Activated CD8-positive, alpha-beta T cell treated with anti-CD3 and anti-CD28 coated beads for 36 hours (primary cell): ENCODE data around the gene BRAT1. TPM values are rescaled to one million over a fixed set of nuclear protein-coding genes. Genes with fewer than 3 reads are reported as not detected.

Experiments used
- ATAC-seq: fragments of 200-7000 bp; cut with Tn5 transposase; one replicate; pipeline ENCODE4 v1.10.0; 2021; ENCODE audit warnings: mild to moderate bottlenecking, moderate library complexity
- CTCF ChIA-PET: fragments of 350-600 bp; sonication (Branson Sonifier 250); formaldehyde crosslinking; loops from one replicate; lab custom pipeline; 2021; ENCODE audit warnings: antibody characterized with exemption; lab: Charles Lee
- POLR2A ChIA-PET: fragments of 350-600 bp; sonication (Branson Sonifier 250); formaldehyde crosslinking; loops from one replicate; lab custom pipeline; 2021; ENCODE audit warnings: antibody characterized with exemption; lab: Charles Lee
- DNase-seq: peaks from one replicate; pipeline ENCODE4 v3.0.0-alpha.2; 2020
- H3K27ac Mint-ChIP-seq: one replicate; pipeline ENCODE4 v1.8.0; 2021; ENCODE audit warnings: mild to moderate bottlenecking, mixed read lengths
- H3K27me3 Mint-ChIP-seq: one replicate; pipeline ENCODE4 v1.8.0; 2021; ENCODE audit warnings: mixed read lengths
- H3K36me3 Mint-ChIP-seq: one replicate; pipeline ENCODE4 v1.8.0; 2021; ENCODE audit warnings: low read depth, mixed read lengths
- H3K4me1 Mint-ChIP-seq: one replicate; pipeline ENCODE4 v1.8.0; 2021; ENCODE audit warnings: low read depth, mixed read lengths
- H3K4me3 Mint-ChIP-seq: one replicate; pipeline ENCODE4 v1.8.0; 2021; ENCODE audit warnings: mild to moderate bottlenecking, moderate library complexity, mixed read lengths
- H3K9me3 Mint-ChIP-seq: one replicate; pipeline ENCODE4 v1.8.0; 2021; ENCODE audit warnings: mixed read lengths
- intact Hi-C: fragments of 100-400 bp; cut with micrococcal nuclease; formaldehyde crosslinking; loops from one replicate; pipeline ENCODE4 v1.10.0; 2022
- total RNA-seq, 2 experiments: library from RNA; stranded (reverse); gene quantifications; one replicate each; pipeline ENCODE4 v1.2.3, GENCODE V29; 2021
- TF ChIP-seq, protein P1 (sequence below): fragments of 200-600 bp; IDR thresholded peaks from one replicate; pipeline ENCODE4 v1.8.0; 2022; ENCODE audit warnings: antibody characterized with exemption, mild to moderate bottlenecking

The BRAT1 gene
- total RNA-seq, 2 experiments from 2014 or later: 30.9 to 32.6 TPM

DNA sequence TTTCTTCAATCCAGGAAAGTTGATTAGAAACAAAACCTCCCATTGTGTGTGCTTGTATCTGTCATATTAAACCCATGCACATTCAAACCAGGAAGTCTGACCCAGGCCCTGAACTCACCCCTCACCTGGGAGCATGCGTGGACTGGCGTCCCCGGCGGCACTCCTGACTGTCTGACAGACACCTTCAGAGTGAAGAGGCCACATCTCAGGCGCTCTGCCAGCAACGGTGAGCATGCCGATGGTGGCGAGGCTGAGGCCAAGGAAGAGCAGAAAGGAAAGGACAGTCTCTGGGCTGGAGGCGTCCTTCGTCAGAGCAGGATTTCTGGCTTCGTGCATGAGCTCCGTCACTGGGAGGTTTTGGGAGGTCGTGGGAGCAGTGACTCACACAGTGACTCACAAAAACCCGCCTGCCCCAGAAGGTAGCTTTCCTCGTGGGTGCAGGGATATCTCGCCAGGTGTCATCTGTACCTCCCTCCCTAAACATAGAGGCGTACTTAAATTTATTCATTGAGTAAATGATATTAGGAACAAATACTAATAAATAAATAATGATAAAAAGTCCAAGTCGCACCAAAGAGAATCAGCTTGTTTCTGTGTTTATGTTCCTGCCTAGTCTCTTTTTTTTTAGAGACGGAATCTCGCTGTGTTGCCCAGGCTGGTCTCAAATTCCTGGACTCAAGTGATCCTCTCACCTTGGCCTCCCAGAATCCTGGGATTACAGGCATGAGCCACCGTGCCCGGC lies 16.9 kb upstream of the BRAT1 start:
- no peaks in the 10 kb centered on the region for H3K9me3 Mint-ChIP-seq
- ATAC-seq: peak; percentile 39

DNA sequence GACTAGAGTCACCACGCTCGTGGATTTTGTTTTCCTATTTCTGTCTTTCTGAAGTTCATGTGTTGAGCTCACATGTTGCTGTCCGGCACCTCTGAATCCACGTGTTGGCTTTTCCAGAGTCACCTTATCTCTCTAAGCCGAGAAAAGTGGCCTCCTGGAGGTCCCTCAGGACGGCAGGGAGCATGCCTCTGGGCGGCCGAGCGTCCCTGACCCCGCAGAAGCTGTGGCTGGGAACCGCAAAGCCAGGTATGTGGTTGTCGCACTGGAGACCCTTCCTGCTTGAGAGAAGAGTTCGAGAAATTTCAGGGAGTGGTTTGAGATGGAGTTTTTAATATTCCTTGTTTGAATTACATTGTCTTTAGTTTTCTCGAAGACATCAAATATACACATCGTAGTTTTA lies 16.1 kb upstream of the BRAT1 start:
- CTCF ChIA-PET: no interaction called here
- H3K36me3 Mint-ChIP-seq: no peaks in the 10 kb centered on the region
- DNase-seq: no peak
- POLR2A ChIA-PET: interaction anchor here (0.6 kb wide), 1 partner anchor 83 kb away, joined by 4 read pairs; no protein-coding TSS in a partner anchor
- H3K27ac Mint-ChIP-seq: no peak overlapping the region
- peaks cover 6% of the 10 kb centered on the region for H3K4me1 Mint-ChIP-seq
- no peaks in the 10 kb centered on the region for H3K9me3 Mint-ChIP-seq
- no peak overlapping the region for H3K4me3 Mint-ChIP-seq
- intact Hi-C loops: no loop called here
- TF ChIP-seq, protein P1, sequence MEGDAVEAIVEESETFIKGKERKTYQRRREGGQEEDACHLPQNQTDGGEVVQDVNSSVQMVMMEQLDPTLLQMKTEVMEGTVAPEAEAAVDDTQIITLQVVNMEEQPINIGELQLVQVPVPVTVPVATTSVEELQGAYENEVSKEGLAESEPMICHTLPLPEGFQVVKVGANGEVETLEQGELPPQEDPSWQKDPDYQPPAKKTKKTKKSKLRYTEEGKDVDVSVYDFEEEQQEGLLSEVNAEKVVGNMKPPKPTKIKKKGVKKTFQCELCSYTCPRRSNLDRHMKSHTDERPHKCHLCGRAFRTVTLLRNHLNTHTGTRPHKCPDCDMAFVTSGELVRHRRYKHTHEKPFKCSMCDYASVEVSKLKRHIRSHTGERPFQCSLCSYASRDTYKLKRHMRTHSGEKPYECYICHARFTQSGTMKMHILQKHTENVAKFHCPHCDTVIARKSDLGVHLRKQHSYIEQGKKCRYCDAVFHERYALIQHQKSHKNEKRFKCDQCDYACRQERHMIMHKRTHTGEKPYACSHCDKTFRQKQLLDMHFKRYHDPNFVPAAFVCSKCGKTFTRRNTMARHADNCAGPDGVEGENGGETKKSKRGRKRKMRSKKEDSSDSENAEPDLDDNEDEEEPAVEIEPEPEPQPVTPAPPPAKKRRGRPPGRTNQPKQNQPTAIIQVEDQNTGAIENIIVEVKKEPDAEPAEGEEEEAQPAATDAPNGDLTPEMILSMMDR: no peak
- H3K27me3 Mint-ChIP-seq: no peaks in the 10 kb centered on the region
- ATAC-seq: no peak

More for the DNA sequence above, 16.9 kb upstream of the BRAT1 start:
- DNase-seq: peak; percentile 39
- Mint-ChIP-seq H3K4me3 (no peak overlapping the region), H3K36me3 (no peaks in the 10 kb centered on the region), H3K27me3 (no peaks in the 10 kb centered on the region), H3K4me1 (peaks cover 5% of the 10 kb centered on the region), H3K27ac (no peak overlapping the region)
- TF ChIP-seq, protein P1: no peak
- ChIA-PET CTCF (no interaction called here), POLR2A (no interaction called here)
- intact Hi-C loops: no loop called here

DNA sequence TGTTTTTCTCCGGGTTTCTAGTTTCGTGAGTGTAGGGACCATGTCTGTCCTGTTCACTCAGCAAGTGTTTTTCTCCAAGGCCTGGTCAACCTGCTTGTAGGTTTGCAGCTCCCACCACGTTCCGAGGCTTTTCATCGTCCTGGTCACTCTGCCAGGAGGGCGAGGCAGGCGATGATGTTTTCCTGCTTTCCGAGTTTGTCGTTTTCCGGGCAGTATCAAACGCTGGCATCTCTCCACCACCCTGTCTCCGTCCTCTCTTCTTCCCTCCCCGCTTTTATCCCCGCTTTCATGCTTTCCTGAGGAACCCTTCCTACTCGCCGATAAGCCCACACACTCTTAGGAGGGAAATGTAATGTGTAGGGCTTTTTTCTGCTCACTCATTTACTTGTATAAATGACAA lies 14.7 kb upstream of the BRAT1 start:
- no peak for DNase-seq
- H3K27ac Mint-ChIP-seq: no peak overlapping the region
- TF ChIP-seq, protein P1: no peak
- no peaks in the 10 kb centered on the region for H3K27me3 Mint-ChIP-seq
- H3K4me3 Mint-ChIP-seq: no peak overlapping the region
- ATAC-seq: no peak
- no peaks in the 10 kb centered on the region for H3K9me3 Mint-ChIP-seq
- POLR2A ChIA-PET: no interaction called here
- H3K4me1 Mint-ChIP-seq: peaks cover 6% of the 10 kb centered on the region
- intact Hi-C loops: no loop called here
- CTCF ChIA-PET: no interaction called here
- H3K36me3 Mint-ChIP-seq: no peaks in the 10 kb centered on the region

DNA sequence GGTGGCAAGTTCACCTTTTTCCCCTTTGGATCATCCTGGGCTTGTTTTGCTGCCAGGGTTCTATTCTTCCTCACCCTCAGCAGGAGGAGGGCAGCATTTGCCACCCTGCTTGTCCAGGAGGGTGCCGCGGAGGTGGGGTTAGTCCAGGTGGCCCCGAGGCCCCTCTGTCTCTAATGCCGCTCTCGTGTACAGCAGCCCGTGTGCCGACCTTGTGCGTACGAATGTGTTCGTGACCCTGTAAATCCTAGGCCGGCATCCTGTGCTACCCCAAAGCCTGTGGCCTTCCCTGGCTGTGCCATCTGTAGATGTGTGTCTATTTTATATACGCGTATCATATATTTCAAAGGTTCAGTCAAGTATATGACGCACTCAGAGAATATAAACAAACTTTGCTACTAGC lies 14.1 kb upstream of the BRAT1 start:
- DNase-seq (no peak), ATAC-seq (no peak)
- peaks cover 6% of the 10 kb centered on the region for H3K4me1 Mint-ChIP-seq
- intact Hi-C loops: no loop called here
- ChIA-PET POLR2A (no interaction called here), CTCF (interaction anchor here (1.1 kb wide), 1 partner anchor 117 kb away, joined by 3 read pairs; no protein-coding TSS in a partner anchor)
- H3K4me3 Mint-ChIP-seq: no peak overlapping the region
- H3K27me3 Mint-ChIP-seq: no peaks in the 10 kb centered on the region
- TF ChIP-seq, protein P1: no peak
- H3K36me3 Mint-ChIP-seq: no peaks in the 10 kb centered on the region
- no peak overlapping the region for H3K27ac Mint-ChIP-seq
- no peaks in the 10 kb centered on the region for H3K9me3 Mint-ChIP-seq

DNA sequence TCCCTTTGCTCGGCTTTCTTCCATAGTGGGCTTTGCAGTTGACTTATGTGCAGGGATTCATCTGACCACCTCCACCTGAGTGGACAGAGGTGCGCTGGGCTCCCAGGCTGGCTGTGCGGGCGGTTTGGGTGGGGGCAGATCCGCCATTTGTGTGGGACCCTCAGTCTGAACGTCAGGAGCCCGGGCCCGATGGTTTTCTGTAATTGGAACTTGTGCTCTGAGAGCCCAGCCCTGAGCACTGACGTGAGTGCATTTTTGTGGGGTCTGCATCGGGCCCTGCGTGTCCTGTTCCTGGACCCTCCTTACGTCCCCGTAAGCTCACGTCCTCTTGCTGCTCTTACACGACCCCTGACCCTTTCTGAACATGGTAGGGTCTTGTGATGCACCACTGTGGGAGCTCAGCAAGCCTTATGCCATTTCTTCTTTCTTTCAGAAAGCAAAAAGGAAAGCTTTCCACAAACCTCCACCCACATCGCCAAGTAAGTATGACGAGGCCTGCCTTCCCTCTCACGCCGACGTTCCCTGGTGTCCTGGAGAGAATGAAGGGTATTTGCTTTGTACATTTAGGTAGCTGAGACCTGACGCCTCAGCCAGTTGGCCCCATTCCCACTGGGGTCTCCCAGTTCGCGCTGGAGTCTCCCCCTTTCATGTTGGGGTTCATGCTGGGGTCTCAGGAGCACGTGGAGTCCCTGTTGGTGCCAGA lies 13.3 kb upstream of the BRAT1 start:
- H3K4me3 Mint-ChIP-seq: no peak overlapping the region
- no peak for ATAC-seq
- intact Hi-C loops: no loop called here
- H3K36me3 Mint-ChIP-seq: no peaks in the 10 kb centered on the region
- no peaks in the 10 kb centered on the region for H3K9me3 Mint-ChIP-seq
- no peak overlapping the region for H3K27ac Mint-ChIP-seq
- TF ChIP-seq, protein P1: no peak
- no peak for DNase-seq
- CTCF ChIA-PET: interaction anchor here (1.1 kb wide), 1 partner anchor 117 kb away, joined by 3 read pairs; no protein-coding TSS in a partner anchor
- H3K4me1 Mint-ChIP-seq: peaks cover 6% of the 10 kb centered on the region
- H3K27me3 Mint-ChIP-seq: no peaks in the 10 kb centered on the region
- POLR2A ChIA-PET: no interaction called here
